ENCODE data around the gene ETS1. TPM values are rescaled to one million over a fixed set of nuclear protein-coding genes. Genes with fewer than 3 reads are reported as not detected.

Gene ETS1
- total RNA-seq, 1 experiment from 2014 or later = 29.9 TPM

DNA sequence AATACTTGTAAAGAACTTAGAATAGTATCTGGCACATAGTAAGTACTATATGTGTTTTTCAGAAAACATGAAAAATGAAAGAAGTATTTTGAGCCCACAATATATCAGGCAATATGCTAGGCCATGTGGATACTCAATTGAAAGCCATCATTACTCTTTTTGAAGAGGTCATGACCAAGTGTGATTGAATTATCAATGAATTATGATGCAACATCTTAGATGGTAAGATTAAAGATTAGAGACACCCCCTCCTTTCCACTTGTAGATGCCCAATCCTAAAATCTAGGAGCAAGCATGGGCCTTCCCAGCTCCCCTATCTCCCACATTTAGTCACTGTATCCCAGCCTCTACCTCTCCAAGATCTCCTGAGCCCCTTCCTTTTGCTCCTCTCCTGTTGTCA, 154.4 kb downstream of the ETS1 start:
- H3K4me2 ChIP-seq (ENCODE audit: insufficient read depth, insufficient read length, low read length) = no peak overlapping the region
- Mint-ChIP-seq H3K27ac (no peak overlapping the region), H3K4me3 (no peak overlapping the region), H3K27me3 (ENCODE audit: low read depth) (no peaks in the 10 kb centered on the region; the same call in 1 of the 2 replicates), H3K4me1 (peaks cover 5% of the 10 kb centered on the region in 2 experiments), H3K36me3 (ENCODE audit: insufficient read depth in 1 of 3, low read depth in 3 of 3) (no peaks in the 10 kb centered on the region), H3K9me3 (peaks cover 2 to 5% of the 10 kb centered on the region in 2 experiments; a peak in 3 of 5 replicates)
- H4K91ac ChIP-seq (ENCODE audit: insufficient read length, low read depth, low read length) = no peak overlapping the region
- H3K18ac ChIP-seq (ENCODE audit: insufficient read length, low read depth, low read length) = no peak overlapping the region
- H3K23me2 ChIP-seq (ENCODE audit: insufficient read length, low read depth, low read length, poor library complexity, severe bottlenecking) = no peaks in the 10 kb centered on the region
- H2AFZ ChIP-seq (ENCODE audit: low read length) = no peak overlapping the region
- no peak overlapping the region for H3K4ac ChIP-seq (ENCODE audit: low read depth, low read length)
- no peaks in the 10 kb centered on the region for H4K20me1 ChIP-seq (ENCODE audit: control insufficient read depth, insufficient read depth, insufficient read length)
- no peak overlapping the region for H3K56ac ChIP-seq (ENCODE audit: insufficient read length, low read depth, low read length)
- no peak overlapping the region for H2BK5ac ChIP-seq (ENCODE audit: insufficient read length, low read length)
- no peaks in the 10 kb centered on the region for H3K4me1 ChIP-seq (ENCODE audit: insufficient read depth, low read length)
- no peak overlapping the region for H3K9ac ChIP-seq (ENCODE audit: extremely low read depth, insufficient read length, low read length)
- no peak overlapping the region for H3T11ph ChIP-seq (ENCODE audit: low read length)
- TF ChIP-seq, protein P1, sequence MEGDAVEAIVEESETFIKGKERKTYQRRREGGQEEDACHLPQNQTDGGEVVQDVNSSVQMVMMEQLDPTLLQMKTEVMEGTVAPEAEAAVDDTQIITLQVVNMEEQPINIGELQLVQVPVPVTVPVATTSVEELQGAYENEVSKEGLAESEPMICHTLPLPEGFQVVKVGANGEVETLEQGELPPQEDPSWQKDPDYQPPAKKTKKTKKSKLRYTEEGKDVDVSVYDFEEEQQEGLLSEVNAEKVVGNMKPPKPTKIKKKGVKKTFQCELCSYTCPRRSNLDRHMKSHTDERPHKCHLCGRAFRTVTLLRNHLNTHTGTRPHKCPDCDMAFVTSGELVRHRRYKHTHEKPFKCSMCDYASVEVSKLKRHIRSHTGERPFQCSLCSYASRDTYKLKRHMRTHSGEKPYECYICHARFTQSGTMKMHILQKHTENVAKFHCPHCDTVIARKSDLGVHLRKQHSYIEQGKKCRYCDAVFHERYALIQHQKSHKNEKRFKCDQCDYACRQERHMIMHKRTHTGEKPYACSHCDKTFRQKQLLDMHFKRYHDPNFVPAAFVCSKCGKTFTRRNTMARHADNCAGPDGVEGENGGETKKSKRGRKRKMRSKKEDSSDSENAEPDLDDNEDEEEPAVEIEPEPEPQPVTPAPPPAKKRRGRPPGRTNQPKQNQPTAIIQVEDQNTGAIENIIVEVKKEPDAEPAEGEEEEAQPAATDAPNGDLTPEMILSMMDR (conservative IDR thresholded peaks at IDR 0.05) = no peak
- no peaks in the 10 kb centered on the region for H3K27me3 ChIP-seq (ENCODE audit: insufficient read depth, low read length)
- no peak for DNase-seq
- H2BK120ac ChIP-seq (ENCODE audit: low read depth, low read length, poor library complexity, severe bottlenecking) = no peak overlapping the region
- no peak overlapping the region for H2BK20ac ChIP-seq (ENCODE audit: low read depth, low read length, poor library complexity, severe bottlenecking)
- H3K27ac ChIP-seq (ENCODE audit: insufficient read length, low read depth, low read length) = no peak overlapping the region
- H2AK5ac ChIP-seq (ENCODE audit: insufficient read length, low read length) = no peak overlapping the region
- H3K9me3 ChIP-seq (ENCODE audit: control insufficient read depth, low read depth, low read length) = no peaks in the 10 kb centered on the region
- no peak overlapping the region for H2BK12ac ChIP-seq (ENCODE audit: insufficient read length, low read depth, low read length)
- H3K14ac ChIP-seq (ENCODE audit: insufficient read depth, low read length) = no peak overlapping the region
- H4K5ac ChIP-seq (ENCODE audit: insufficient read length, low read depth, low read length) = no peak overlapping the region
- H3K79me2 ChIP-seq (ENCODE audit: insufficient read depth, low read length) = no peaks in the 10 kb centered on the region
- H3K79me1 ChIP-seq (ENCODE audit: insufficient read depth, low read depth, low read length, poor library complexity, severe bottlenecking) = no peaks in the 10 kb centered on the region
- H3K23ac ChIP-seq (ENCODE audit: insufficient read length, low read depth, low read length) = no peak overlapping the region
- no peak overlapping the region for H2BK15ac ChIP-seq (ENCODE audit: low read depth, low read length)
- no peak overlapping the region for H4K8ac ChIP-seq (replicated peaks; ENCODE audit: insufficient read length, low read depth, low read length)

Data from H9 (cell line).